ENCODE results near the gene TNNI2.

TNNI2 gene

GRCh38 chr11:1835671-1836010 is 3.1 kb upstream of the TNNI2 start:
- ATAC-seq (ENCODE audit: low read depth), result no peak
- no peak overlapping the region for H3K4me3 ChIP-seq (ENCODE audit: severe bottlenecking)
- H3K27me3 ChIP-seq (ENCODE audit: insufficient read depth, poor library complexity, severe bottlenecking), result no peaks in the 10 kb centered on the region
- H3K4me1 ChIP-seq (ENCODE audit: insufficient read depth, poor library complexity, severe bottlenecking), result peaks cover 30% of the 10 kb centered on the region
- no peak for DNase-seq (ENCODE audit: low spot score)
- peak overlapping the region; percentile 96 for H3K27ac ChIP-seq (ENCODE audit: poor library complexity, severe bottlenecking)
- no peaks in the 10 kb centered on the region for H3K9me3 ChIP-seq (ENCODE audit: severe bottlenecking)
- no peak for TF ChIP-seq CTCF (IDR thresholded peaks at IDR 0.05; ENCODE audit: poor library complexity, severe bottlenecking)
- H3K36me3 ChIP-seq (ENCODE audit: low read depth), result no peaks in the 10 kb centered on the region

- DNase-seq (ENCODE audit: low spot score), result no peak
- H3K4me1 ChIP-seq (ENCODE audit: insufficient read depth, poor library complexity, severe bottlenecking), result peaks cover 24% of the 10 kb centered on the region
- no peaks in the 10 kb centered on the region for H3K36me3 ChIP-seq (ENCODE audit: low read depth)
- ATAC-seq (ENCODE audit: low read depth), result no peak
- H3K4me3 ChIP-seq (ENCODE audit: severe bottlenecking), result no peak overlapping the region
- no peaks in the 10 kb centered on the region for H3K9me3 ChIP-seq (ENCODE audit: severe bottlenecking)
- TF ChIP-seq CTCF (IDR thresholded peaks at IDR 0.05; ENCODE audit: poor library complexity, severe bottlenecking), result no peak
- H3K27ac ChIP-seq (ENCODE audit: poor library complexity, severe bottlenecking), result peak overlapping the region; percentile 96
- H3K27me3 ChIP-seq (ENCODE audit: insufficient read depth, poor library complexity, severe bottlenecking), result no peaks in the 10 kb centered on the region
These were observed 2.5 kb upstream of the TNNI2 start for GRCh38 chr11:1836011-1836945.

GRCh38 chr11:1837171-1838076 is 1.4 kb upstream of the TNNI2 start:
- TF ChIP-seq CTCF (IDR thresholded peaks at IDR 0.05; ENCODE audit: poor library complexity, severe bottlenecking), result peak; percentile 87
- ATAC-seq (ENCODE audit: low read depth) (peak; percentile 13; the same call in 1 of the 3 replicates), DNase-seq (ENCODE audit: low spot score) (no peak)
- peaks cover 21% of the 10 kb centered on the region for H3K4me1 ChIP-seq (ENCODE audit: insufficient read depth, poor library complexity, severe bottlenecking)
- no peaks in the 10 kb centered on the region for H3K36me3 ChIP-seq (ENCODE audit: low read depth)
- H3K27me3 ChIP-seq (ENCODE audit: insufficient read depth, poor library complexity, severe bottlenecking), result no peaks in the 10 kb centered on the region
- no peaks in the 10 kb centered on the region for H3K9me3 ChIP-seq (ENCODE audit: severe bottlenecking)
- H3K27ac ChIP-seq (ENCODE audit: poor library complexity, severe bottlenecking), result peak overlapping the region; percentile 96
- no peak overlapping the region for H3K4me3 ChIP-seq (ENCODE audit: severe bottlenecking)

GRCh38 chr11:1838077-1838425 is 730 bp upstream of the TNNI2 start:
- Histone ChIP-seq H3K36me3 (ENCODE audit: low read depth) (no peaks in the 10 kb centered on the region), H3K4me1 (ENCODE audit: insufficient read depth, poor library complexity, severe bottlenecking) (peaks cover 18% of the 10 kb centered on the region), H3K9me3 (ENCODE audit: severe bottlenecking) (no peaks in the 10 kb centered on the region), H3K27ac (ENCODE audit: poor library complexity, severe bottlenecking) (peak overlapping the region; percentile 96), H3K4me3 (ENCODE audit: severe bottlenecking) (no peak overlapping the region), H3K27me3 (ENCODE audit: insufficient read depth, poor library complexity, severe bottlenecking) (no peaks in the 10 kb centered on the region)
- TF ChIP-seq CTCF (IDR thresholded peaks at IDR 0.05; ENCODE audit: poor library complexity, severe bottlenecking), result peak; percentile 68
- no peak for ATAC-seq (ENCODE audit: low read depth)
- no peak for DNase-seq (ENCODE audit: low spot score)

All from RWPE2 (cell line).